A549 (cell line): ENCODE measurements around the gene PPP6C.
"Not testable (repeated sequence)": the region's sequence is repeated elsewhere in the genome, so short reads cannot be mapped to it uniquely, and the experiment has no call there.

Experiments
- CTCF ChIP-seq: fragments of >200 bp; sonication (Bioruptor Twin); formaldehyde crosslinking; IDR thresholded peaks from 3 replicates; pipeline ENCODE4 v1.5.1; 2016
- POLR2A ChIP-seq: IDR thresholded peaks from 2 replicates; pipeline ENCODE4 v1.6.1; 2012; ENCODE audit warnings: mild to moderate bottlenecking, low read length

- not testable (repeated sequence) for TF ChIP-seq CTCF, POLR2A
Measured at GRCh38 chr9:125194466-125194865, 4.9 kb upstream of the PPP6C start.
